MM.1S (cell line): ENCODE measurements around the gene INTS7.

Experiments
- DNase-seq: peaks from one replicate; pipeline ENCODE4 v3.0.0-alpha.2; 2015
- H2AFZ ChIP-seq: fragments of 300-600 bp; sonication (generic); 2 replicates; pipeline ENCODE4 v1.6.0; 2016; ENCODE audit warnings: antibody characterized with exemption, low read length
- H3F3A ChIP-seq: fragments of 300-600 bp; sonication (generic); 2 replicates; pipeline ENCODE4 v1.6.1; 2016; ENCODE audit warnings: mild to moderate bottlenecking, antibody characterized with exemption, low read length, moderate library complexity, mixed read lengths; ENCODE audit not compliant: insufficient read depth
- H3K27ac ChIP-seq: fragments of 300-600 bp; sonication (generic); 2 replicates; pipeline ENCODE4 v1.5.1; 2016; ENCODE audit warnings: mild to moderate bottlenecking, low read length
- H3K27me3 ChIP-seq: fragments of 300-600 bp; sonication (generic); replicated peaks from 2 replicates; pipeline ENCODE4 v1.6.0; 2016; ENCODE audit warnings: low read length; ENCODE audit not compliant: insufficient read depth
- H3K36me3 ChIP-seq: fragments of 300-600 bp; sonication (generic); replicated peaks from 2 replicates; pipeline ENCODE4 v1.6.1; 2016; ENCODE audit warnings: mild to moderate bottlenecking, low read length, mixed read lengths; ENCODE audit not compliant: insufficient read depth
- H3K4me1 ChIP-seq: fragments of 300-600 bp; sonication (generic); 2 replicates; pipeline ENCODE4 v1.6.1; 2016; ENCODE audit warnings: low read length, mixed read lengths
- H3K4me2 ChIP-seq: fragments of 300-600 bp; sonication (generic); 2 replicates; pipeline ENCODE4 v1.6.0; 2016; ENCODE audit warnings: low read depth, low read length
- H3K4me3 ChIP-seq: fragments of 300-600 bp; sonication (generic); 2 replicates; pipeline ENCODE4 v1.5.1; 2016; ENCODE audit warnings: low read length, mixed read lengths
- H3K79me2 ChIP-seq: fragments of 300-600 bp; sonication (generic); 2 replicates; pipeline ENCODE4 v1.6.1; 2016; ENCODE audit warnings: mixed run types, low read length, mixed read lengths
- H3K9ac ChIP-seq: fragments of 300-600 bp; sonication (generic); 2 replicates; pipeline ENCODE4 v1.6.1; 2016; ENCODE audit warnings: low read length, mixed read lengths
- H3K9me2 ChIP-seq: fragments of 300-600 bp; sonication (generic); replicated peaks from 2 replicates; pipeline ENCODE4 v1.6.1; 2016; ENCODE audit warnings: mild to moderate bottlenecking, low read length, mixed read lengths; ENCODE audit not compliant: insufficient read depth
- H3K9me3 ChIP-seq: fragments of 300-600 bp; sonication (generic); replicated peaks from 2 replicates; pipeline ENCODE4 v1.6.1; 2016; ENCODE audit warnings: mild to moderate bottlenecking, low read length, mixed read lengths; ENCODE audit not compliant: insufficient read depth
- H4K20me1 ChIP-seq: fragments of 300-600 bp; sonication (generic); 2 replicates; pipeline ENCODE4 v1.6.1; 2016; ENCODE audit warnings: mild to moderate bottlenecking, low read length, moderate library complexity, mixed read lengths; ENCODE audit not compliant: insufficient read depth
- CTCF ChIP-seq: fragments of 300-600 bp; sonication (generic); IDR thresholded peaks from 2 replicates; pipeline ENCODE4 v1.5.1; 2016; ENCODE audit warnings: antibody characterized with exemption, low read length, mixed read lengths
- EZH2 ChIP-seq: fragments of 300-600 bp; sonication (generic); optimal IDR thresholded peaks from 2 replicates; pipeline ENCODE3; 2017; ENCODE audit warnings: low read depth, mild to moderate bottlenecking, antibody characterized with exemption, low read length, mixed read lengths
- EZH2phosphoT487 ChIP-seq: fragments of 300-600 bp; sonication (generic); IDR thresholded peaks from 2 replicates; pipeline ENCODE4 v1.6.1; 2018; ENCODE audit warnings: antibody characterized with exemption, low read length

Gene INTS7

DNA sequence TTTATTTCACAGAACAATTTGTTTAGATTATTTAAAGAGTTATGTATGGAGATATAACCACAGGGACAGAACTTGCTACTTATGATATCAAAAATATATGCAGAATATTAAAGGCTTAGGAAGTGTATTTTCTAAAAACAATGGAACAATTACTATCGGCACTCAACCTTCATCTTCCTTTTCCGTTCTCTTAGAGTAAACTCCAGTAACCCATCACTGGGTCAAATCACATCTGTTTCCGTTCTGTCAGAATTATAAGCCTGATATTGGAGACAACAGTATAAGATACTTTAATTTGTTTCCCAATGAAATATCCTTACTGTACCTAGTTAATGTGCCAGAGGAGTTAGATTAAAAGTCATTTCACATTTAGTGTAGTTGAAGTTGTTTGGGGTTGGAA, 32.4 kb upstream of the INTS7 start:
- Histone ChIP-seq H3K4me3 (no peak overlapping the region), H2AFZ (no peak overlapping the region), H3K27ac (no peak overlapping the region), H3K36me3 (peaks cover 24% of the 10 kb centered on the region), H3F3A (0 out of 2 replicates have a peak, but pooled peaks cover 2% of the 10 kb centered on the region), H3K9me2 (no peaks in the 10 kb centered on the region), H3K4me2 (no peak overlapping the region), H3K79me2 (0 out of 2 replicates have a peak, but pooled peaks cover 12% of the 10 kb centered on the region), H3K9me3 (no peaks in the 10 kb centered on the region), H4K20me1 (no peaks in the 10 kb centered on the region), H3K27me3 (no peaks in the 10 kb centered on the region), H3K4me1 (no peaks in the 10 kb centered on the region), H3K9ac (no peak overlapping the region)
- TF ChIP-seq EZH2 (no peak), EZH2phosphoT487 (no peak), CTCF (no peak)
- DNase-seq = no peak

GRCh38 chr1:212062832-212063438, 27.6 kb upstream of the INTS7 start:
- Histone ChIP-seq H3K79me2 (0 out of 2 replicates have a peak, but pooled peaks cover 9% of the 10 kb centered on the region), H4K20me1 (peaks cover 13% of the 10 kb centered on the region; the same call in 1 of the 2 replicates), H3K9me2 (no peaks in the 10 kb centered on the region), H3K4me3 (no peak overlapping the region), H3K27ac (no peak overlapping the region), H2AFZ (no peak overlapping the region), H3K9ac (no peak overlapping the region), H3F3A (peaks cover 13% of the 10 kb centered on the region), H3K27me3 (no peaks in the 10 kb centered on the region), H3K4me2 (no peak overlapping the region), H3K9me3 (no peaks in the 10 kb centered on the region), H3K36me3 (peaks cover 17% of the 10 kb centered on the region), H3K4me1 (no peaks in the 10 kb centered on the region)
- TF ChIP-seq CTCF (peak; percentile 79), EZH2 (no peak), EZH2phosphoT487 (no peak)
- peak; percentile 45 for DNase-seq

DNA sequence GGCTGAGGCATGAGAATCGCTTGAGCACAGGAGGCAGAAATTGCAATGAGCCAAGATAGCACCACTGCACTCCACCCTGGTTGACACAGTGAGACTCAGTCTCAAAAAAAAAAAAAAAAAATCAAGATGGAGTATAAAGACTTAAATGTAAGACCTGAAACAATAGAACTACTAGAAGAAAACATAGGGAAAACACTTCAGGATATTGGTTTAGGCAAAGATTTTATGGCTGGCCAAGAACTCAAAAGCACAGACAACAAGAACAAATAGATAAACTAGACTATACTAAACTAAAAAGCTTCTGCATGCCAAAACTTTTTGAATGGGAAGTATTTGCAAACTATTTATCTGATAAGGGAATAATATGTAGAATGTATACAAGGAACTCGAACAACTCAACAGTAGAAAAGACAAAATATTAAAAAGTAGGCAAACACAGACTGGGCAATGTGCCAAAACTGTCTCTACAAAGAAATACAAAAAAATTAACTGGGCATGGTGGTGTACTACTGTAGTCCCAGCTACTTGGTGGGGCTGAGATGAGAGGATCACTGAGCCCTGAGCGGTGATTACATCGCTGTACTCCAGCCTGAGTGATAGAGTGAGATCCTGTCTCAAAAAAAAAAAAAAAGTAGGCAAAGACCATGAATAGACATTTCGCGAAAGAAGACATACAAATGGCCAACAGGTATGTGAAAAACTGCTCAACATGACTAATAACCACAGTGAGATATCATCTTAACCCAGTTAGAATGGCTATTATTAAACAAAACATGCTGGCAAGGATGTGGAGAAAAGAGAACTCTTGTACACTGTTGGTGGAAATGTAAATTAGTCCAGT, 25.5 kb upstream of the INTS7 start:
- H3K27me3 ChIP-seq = no peaks in the 10 kb centered on the region
- H3K4me3 ChIP-seq = no peak overlapping the region
- no peaks in the 10 kb centered on the region for H3K9me2 ChIP-seq
- H3K9ac ChIP-seq = no peak overlapping the region
- TF ChIP-seq EZH2phosphoT487 = no peak
- no peak for TF ChIP-seq EZH2
- TF ChIP-seq CTCF = no peak
- H4K20me1 ChIP-seq = peaks cover 13% of the 10 kb centered on the region; the same call in 1 of the 2 replicates
- no peak overlapping the region for H3K4me2 ChIP-seq
- H3K79me2 ChIP-seq = 0 out of 2 replicates have a peak, but pooled peaks cover 4% of the 10 kb centered on the region
- no peak overlapping the region for H3K27ac ChIP-seq
- H2AFZ ChIP-seq = no peak overlapping the region
- peaks cover 24% of the 10 kb centered on the region for H3K36me3 ChIP-seq
- no peaks in the 10 kb centered on the region for H3K4me1 ChIP-seq
- no peaks in the 10 kb centered on the region for H3K9me3 ChIP-seq
- peaks cover 11% of the 10 kb centered on the region for H3F3A ChIP-seq
- DNase-seq = no peak
